Middle frontal gyrus (tissue), 1 donor: Measurements from ENCODE around the gene TMEM240.

Source experiments
- DNase-seq: peaks from one replicate; pipeline ENCODE4 v3.0.0-alpha.2; 2015; ENCODE audit warnings: low spot score; ENCODE audit errors: extremely low spot score

TMEM240 gene

GRCh38 chr1:1540090-1540817 is at the start of gene TMEM240:
Gene TMEM240, minus strand, starts transcription at chr1:1540624. Its CDS starts 278 bp downstream, at chr1:1540346.
- peak; percentile 24 for DNase-seq

GRCh38 chr1:1583347-1584010 is 43.1 kb upstream of the TMEM240 start:
- DNase-seq: no peak

GRCh38 chr1:1582585-1583346 is 42.3 kb upstream of the TMEM240 start:
- DNase-seq: no peak

- DNase-seq: no peak
Observed at GRCh38 chr1:1578371-1578940, 38.0 kb upstream of the TMEM240 start.

GRCh38 chr1:1577367-1578011 is 37.1 kb upstream of the TMEM240 start:
- no peak for DNase-seq

- peak; percentile 86 for DNase-seq
Observed at GRCh38 chr1:1574721-1575537, 34.5 kb upstream of the TMEM240 start, which contains the start of gene SSU72. Gene SSU72, minus strand, starts transcription at chr1:1574863. Its CDS starts 306 bp downstream, at chr1:1574557.

GRCh38 chr1:1573843-1574720 is 33.7 kb upstream of the TMEM240 start:
- peak; percentile 11 for DNase-seq

GRCh38 chr1:1569341-1569740 is 28.9 kb upstream of the TMEM240 start:
- DNase-seq: no peak

- no peak for DNase-seq
Observed at GRCh38 chr1:1567891-1568291, 27.5 kb upstream of the TMEM240 start.

- no peak for DNase-seq
Observed at GRCh38 chr1:1567152-1567875, 26.9 kb upstream of the TMEM240 start.

GRCh38 chr1:1565340-1565739 is 24.9 kb upstream of the TMEM240 start:
- DNase-seq: no peak

GRCh38 chr1:1564268-1564667 is 23.8 kb upstream of the TMEM240 start:
- DNase-seq: no peak

- DNase-seq: no peak
Observed at GRCh38 chr1:1563688-1564087, 23.3 kb upstream of the TMEM240 start.

- no peak for DNase-seq
Observed at GRCh38 chr1:1562556-1563195, 22.3 kb upstream of the TMEM240 start.

GRCh38 chr1:1561801-1562470 is 21.5 kb upstream of the TMEM240 start:
- no peak for DNase-seq

- no peak for DNase-seq
Observed at GRCh38 chr1:1560178-1560577, 19.8 kb upstream of the TMEM240 start.

- no peak for DNase-seq
Observed at GRCh38 chr1:1559066-1559465, 18.6 kb upstream of the TMEM240 start.

- no peak for DNase-seq
Observed at GRCh38 chr1:1558591-1558990, 18.2 kb upstream of the TMEM240 start.
